Stimulated activated CD4-positive, alpha-beta T cell treated with anti-CD3 and anti-CD28 coated beads, Interleukin-1b, Interleukin-23, amount 100 ng/mL, for 4 hours (primary cell): Measurements from ENCODE around the gene NAP1L1.

ENCODE experiments used
- DNase-seq, 2 donors: peaks; one replicate each; pipeline ENCODE4 v3.0.0-alpha.2; 2020; ENCODE audit warnings: low read depth in 2 of 2

Gene NAP1L1

DNA sequence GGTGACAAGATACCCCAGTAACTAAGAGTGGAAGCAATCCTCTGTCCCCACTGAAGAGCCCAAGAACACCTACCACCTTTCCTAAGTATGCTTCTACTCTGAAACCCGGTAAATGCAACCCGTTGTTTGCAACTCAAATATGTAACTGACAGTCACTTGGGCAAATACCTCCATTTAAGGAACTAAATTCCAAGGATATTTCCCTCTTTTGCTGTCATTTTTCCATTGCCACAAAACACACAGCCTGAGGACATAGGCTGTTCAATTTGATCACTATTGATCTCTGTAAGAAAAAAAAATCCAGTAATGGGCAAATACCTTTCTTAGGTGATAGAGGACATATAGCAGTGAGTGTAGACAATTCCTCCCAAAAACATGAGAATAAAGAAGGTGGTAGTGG, 46.3 kb downstream of the NAP1L1 start:
- DNase-seq = no peak

DNA sequence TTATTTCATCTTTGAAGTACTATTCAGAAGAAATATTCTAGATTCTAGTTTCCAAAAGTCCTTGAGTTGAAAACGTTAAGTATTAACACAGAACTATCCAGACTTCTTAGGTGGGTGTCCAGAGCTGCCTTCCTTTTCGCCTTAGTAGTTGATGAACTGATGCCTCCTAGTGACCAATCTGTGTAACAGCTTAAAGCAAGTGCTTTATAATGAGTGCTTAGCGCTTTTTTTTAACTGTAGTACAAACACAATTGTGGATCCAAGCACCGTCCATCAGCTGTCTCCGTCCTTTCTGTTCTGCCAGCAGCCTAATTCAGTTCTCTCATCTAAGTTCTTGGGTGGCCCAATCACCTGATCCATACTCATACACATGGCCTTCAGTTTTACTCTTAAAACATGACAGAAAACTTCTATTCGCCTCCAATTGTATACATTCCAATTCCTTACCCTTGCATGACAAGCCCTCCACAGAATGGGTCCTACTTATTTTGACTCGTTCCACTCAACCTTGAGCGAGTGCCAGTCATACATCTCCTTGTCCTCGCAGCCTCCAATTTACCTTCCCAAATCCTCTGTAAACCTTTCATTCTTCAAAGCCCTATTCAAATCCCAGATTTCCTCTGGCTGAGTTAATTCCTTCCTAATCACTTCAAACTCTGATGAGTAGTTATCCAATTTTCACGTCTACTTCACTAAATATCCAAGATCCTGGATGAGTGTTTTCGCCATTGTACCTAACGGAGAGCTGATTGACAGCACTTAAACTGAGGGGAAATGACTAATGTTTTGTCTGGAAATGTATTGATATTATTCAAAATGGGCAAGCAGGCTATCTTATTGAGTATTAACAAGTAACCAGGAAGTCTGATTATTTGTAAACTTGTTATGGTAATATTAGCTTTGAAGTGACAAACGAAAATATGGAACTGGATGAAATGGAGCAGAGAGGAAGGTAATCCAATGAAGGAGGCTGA, 47.1 kb downstream of the NAP1L1 start:
- DNase-seq = no peak

- no peak for DNase-seq
Observed at GRCh38 chr12:76035045-76035444, 49.4 kb downstream of the NAP1L1 start.

GRCh38 chr12:76033081-76034011, 51.1 kb downstream of the NAP1L1 start:
- DNase-seq = no peak

- peak in 1 of 2 donors; percentile 32 for DNase-seq
Observed at GRCh38 chr12:76032043-76032981, 52.2 kb downstream of the NAP1L1 start.

GRCh38 chr12:76031414-76032042, 53.0 kb downstream of the NAP1L1 start, which contains the start of gene PHLDA1:
PHLDA1 (minus strand) TSS chr12:76031776.
- peak; percentile 90 to 95 for DNase-seq

- no peak for DNase-seq
Observed at GRCh38 chr12:76031081-76031413, 53.4 kb downstream of the NAP1L1 start.

DNA sequence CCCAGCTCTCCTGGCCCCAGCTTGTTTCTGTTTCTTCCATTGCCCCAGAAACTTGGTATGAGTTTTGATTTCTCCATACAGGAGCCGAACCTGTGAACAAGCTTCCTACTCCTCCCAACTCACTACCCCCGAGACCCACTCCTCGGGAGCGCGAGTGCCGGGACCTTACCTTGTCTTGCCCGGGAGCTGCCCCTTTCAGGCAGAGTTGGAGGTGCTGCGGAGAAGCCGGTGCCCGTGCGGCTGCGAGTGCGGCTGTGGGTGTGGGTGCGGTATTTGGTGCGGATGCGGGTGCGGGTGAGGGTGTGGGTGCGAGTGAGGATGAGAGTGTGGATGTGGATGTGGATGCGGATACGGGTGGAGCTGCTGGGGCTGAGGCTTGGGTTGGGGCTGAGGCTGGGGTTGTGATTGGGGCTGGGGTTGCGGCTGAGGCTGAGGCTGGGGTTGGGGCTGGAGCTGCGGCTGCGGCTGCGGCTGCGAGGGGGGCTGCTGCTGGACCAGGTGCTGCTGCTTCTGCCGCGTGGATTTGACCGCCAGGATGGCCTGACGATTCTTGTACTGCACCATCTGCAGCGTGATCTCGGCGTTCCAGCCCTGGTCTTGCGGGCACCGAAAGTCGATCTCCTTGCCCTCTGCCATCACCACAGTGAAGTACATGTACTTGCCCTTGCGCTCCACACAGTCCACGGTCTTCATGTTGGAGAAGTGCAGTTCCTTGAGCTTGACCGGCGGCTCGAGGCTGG, 54.0 kb downstream of the NAP1L1 start:
- DNase-seq = peak; percentile 35 to 41

DNA sequence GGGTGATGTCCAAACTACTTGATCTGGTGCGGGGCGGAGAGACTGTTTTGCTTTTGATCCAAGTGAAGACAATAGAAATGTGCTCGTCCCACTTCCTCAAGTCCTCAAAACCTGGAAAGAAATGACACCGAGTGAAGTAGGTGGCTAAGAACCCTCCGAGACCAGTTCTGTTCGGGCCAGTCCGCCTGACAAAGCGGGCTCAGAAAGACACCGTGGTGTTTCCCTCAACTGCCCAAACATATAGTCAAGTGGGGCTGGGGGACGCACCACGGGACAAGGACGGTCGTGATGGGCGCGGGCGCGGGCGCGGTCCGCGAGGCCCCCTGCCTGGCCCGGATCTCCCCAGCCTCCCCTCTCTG, 54.5 kb downstream of the NAP1L1 start:
- no peak for DNase-seq

- DNase-seq = no peak
Observed at GRCh38 chr12:76028571-76029277, 55.8 kb downstream of the NAP1L1 start.

DNA sequence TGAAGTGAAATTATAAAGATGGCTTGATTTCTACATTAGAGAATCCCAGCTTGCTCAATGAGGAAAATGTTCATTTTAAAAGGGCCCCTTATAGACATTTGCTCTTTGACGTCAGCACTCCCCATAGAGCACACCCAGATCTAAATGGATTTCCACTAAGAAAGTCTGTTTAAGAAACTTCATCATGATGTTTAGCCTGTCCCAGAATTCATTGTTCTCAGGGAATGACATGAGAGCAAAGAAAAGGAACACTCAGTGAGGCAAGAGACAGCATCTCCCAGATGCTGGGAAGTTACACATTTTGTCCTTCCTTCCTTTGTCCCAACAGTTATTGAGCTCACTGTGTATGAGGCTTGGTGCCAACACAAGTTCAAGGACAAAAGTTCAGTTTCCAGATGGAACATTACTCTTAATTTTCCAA, 57.8 kb downstream of the NAP1L1 start:
- no peak for DNase-seq

DNA sequence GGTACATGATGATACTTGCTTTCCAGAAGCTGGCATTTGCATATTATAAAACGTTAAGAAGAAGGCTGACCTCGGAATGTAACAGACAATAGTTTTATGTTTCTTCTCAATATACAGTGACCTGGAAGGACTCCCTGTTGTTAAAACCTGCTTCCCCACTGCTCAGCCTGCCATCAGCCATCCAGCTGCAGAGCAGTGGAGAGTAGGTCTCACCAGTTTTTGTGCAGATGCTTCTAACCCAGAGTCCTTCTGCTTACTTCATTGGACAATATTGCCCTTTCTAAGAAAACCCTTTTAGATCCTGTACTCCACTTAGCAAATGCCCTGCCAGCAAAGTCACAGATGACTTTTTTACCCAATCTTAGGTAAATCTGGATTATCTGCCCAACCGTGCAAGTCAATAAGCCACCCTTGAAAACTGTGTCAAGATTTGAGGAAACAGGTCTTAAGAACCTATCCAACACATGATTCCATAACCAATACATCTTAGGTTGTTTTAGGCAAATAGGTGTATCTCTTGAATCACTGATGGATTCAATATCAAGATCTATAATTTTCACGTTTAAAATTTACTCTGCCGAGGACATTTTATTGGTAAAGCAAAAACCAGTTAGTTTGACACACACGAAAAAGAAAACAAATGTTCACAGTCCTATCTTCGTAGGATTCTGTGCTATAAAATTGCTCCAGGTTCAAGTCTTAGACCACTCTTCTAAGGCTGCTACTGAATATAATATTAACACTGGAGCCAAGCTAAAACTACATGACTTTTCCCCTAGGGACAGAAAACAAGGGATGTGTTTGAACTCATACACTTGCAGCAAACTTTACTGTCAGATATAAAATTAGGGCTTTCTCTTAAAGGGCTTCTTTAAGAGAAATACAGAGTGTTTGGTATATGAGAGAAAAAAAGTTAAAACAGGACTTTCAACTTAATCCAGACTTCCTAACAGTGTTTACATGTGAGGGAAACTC, 58.6 kb downstream of the NAP1L1 start:
- no peak for DNase-seq

- DNase-seq = no peak
Observed at GRCh38 chr12:76024942-76025600, 59.4 kb downstream of the NAP1L1 start.

DNA sequence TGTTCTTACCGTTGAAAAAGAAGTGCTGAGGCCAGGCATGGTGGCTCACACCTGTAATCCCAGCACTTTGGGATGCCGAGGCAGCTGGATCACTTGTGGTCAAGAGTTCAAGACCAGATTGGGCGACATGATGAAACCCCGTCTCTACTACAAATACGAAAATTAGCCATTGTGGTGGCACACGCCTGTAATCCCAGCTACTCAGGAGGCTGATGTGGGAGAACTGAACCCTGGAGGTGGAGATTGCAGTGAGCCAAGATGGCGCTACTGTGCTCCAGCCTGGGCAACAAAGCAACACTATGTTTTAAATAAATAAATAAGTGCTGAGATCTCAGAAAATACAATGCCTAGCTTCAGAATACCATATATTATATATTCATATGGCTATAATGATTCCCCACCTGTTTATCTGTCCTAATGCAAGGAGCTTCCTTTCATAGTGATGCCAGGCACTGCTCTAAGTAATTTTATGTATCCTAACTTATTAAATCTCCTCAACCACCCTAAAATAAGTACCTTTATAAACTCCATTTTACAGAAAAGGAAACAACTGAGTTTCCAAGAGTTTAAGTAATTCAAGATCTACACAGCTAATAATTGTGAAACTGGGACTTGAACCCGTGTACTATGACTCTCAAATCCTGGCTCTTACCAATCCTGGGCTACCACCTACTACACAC, 60.2 kb downstream of the NAP1L1 start:
- no peak for DNase-seq

DNA sequence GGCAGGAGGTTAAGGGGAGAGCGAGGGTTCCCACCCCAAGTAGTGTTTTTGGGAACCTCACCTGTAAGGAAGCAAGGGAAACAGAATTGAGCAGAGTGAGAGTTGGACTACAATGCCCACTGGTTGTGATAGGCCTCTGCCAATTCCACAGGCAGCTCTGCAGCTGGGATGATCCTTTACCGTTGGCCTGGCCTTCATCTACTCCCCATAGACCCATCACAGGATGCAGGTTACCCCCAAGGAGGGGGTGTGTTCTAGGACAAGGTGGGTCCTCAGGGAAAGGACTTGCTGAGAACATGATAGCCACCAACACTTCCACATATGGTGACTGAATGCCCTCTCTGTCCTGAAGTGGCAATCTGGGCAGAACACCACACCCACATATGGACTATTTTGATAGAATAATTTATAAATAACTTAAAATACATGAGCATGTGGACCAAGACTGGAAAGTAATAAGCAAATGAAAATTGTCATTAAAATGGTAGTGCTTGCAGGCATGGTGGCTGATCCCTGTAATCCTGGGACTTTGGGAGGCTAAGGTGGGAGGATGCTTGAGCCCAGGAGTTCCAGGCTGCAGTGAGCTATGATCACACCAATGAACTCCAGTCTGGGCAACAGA, 61.3 kb downstream of the NAP1L1 start:
- DNase-seq = no peak

- no peak for DNase-seq
Observed at GRCh38 chr12:76022506-76022905, 62.0 kb downstream of the NAP1L1 start.
